ENCODE measurements around the gene GNG13. TPM values are rescaled to one million over a fixed set of nuclear protein-coding genes. Genes with fewer than 3 reads are reported as not detected.
A peak's percentile ranks its signal among the peaks of the same experiment; 100 is the strongest.

GNG13 gene
- polyA plus RNA-seq, 2 of the 4 experiments (the other 2 are of a cell fraction) = 0.09 TPM; not detected in 1

- POLR2A ChIA-PET = no interaction called here
- Histone ChIP-seq H3K27ac (no peak overlapping the region), H3K4me1 (peaks cover 3% of the 10 kb centered on the region; the same call in 1 of the 3 replicates), H3K4me2 (no peak overlapping the region), H3K4me3 (no peak overlapping the region), H3K9me3 (peaks cover 20% of the 10 kb centered on the region)
- ATAC-seq = no peak
- DNase-seq (ENCODE audit: low read depth in 1 of 2, low spot score in 1 of 2) = no peak
- 52% methylated on average over 13 of the region's 14 CpGs for WGBS (ENCODE audit: missing lambda C conversion rate)
- no peak for FAIRE-seq
- TF ChIP-seq HOXB5 (CRISPR knock-in tag; IDR thresholded peaks at IDR 0.05) (no peak), POLR2AphosphoS2 (conservative IDR thresholded peaks at IDR 0.05; ENCODE audit: low read length) (no peak), HDAC2 (IDR thresholded peaks at IDR 0.05) (no peak), BCL3 (IDR thresholded peaks at IDR 0.05) (no peak), ESRRA (IDR thresholded peaks at IDR 0.05; ENCODE audit: borderline replicate concordance, low read length) (no peak), USF2 (IDR thresholded peaks at IDR 0.05) (no peak), MAX (IDR thresholded peaks at IDR 0.05) (no peak)
- CTCF ChIA-PET = no interaction called here
Measured at GRCh38 chr16:833411-833810, 32.9 kb upstream of the GNG13 start.

GRCh38 chr16:832652-833336 lies 32.3 kb upstream of the GNG13 start:
- FAIRE-seq = no peak
- Histone ChIP-seq H3K9me3 (peaks cover 20% of the 10 kb centered on the region), H3K4me3 (no peak overlapping the region), H3K27ac (no peak overlapping the region), H3K4me1 (peaks cover 3% of the 10 kb centered on the region; the same call in 1 of the 3 replicates), H3K4me2 (no peak overlapping the region)
- 72% methylated on average over 10 of the region's 35 CpGs for WGBS (ENCODE audit: missing lambda C conversion rate)
- CTCF ChIA-PET = interaction anchor here (1.1 to 1.2 kb wide), 2 partner anchors 10 to 46 kb away, joined by 3 to 4 read pairs; no protein-coding TSS in a partner anchor
- no peak for DNase-seq (ENCODE audit: low read depth in 1 of 2, low spot score in 1 of 2)
- ATAC-seq = peak in 1 of 2 experiments; percentile 57; a peak in 3 of 6 replicates
- no peak for TF ChIP-seq RAD21 (conservative IDR thresholded peaks at IDR 0.05 in 1 of 2, IDR thresholded peaks at IDR 0.05 in 1 of 2)
- no peak for TF ChIP-seq RCOR1 (IDR thresholded peaks at IDR 0.05; ENCODE audit: low read depth, low read length)
- TF ChIP-seq FOXS1 (CRISPR knock-in tag; IDR thresholded peaks at IDR 0.05) = no peak
- TF ChIP-seq REST (IDR thresholded peaks at IDR 0.05) = no peak
- TF ChIP-seq CHD4 (IDR thresholded peaks at IDR 0.05; ENCODE audit: borderline replicate concordance) = no peak
- TF ChIP-seq EHMT2 (IDR thresholded peaks at IDR 0.05; ENCODE audit: low read depth) = no peak
- TF ChIP-seq POLR2AphosphoS2 (conservative IDR thresholded peaks at IDR 0.05; ENCODE audit: low read length) = no peak
- TF ChIP-seq RARB (CRISPR knock-in tag; IDR thresholded peaks at IDR 0.05) = no peak
- TF ChIP-seq MAX (IDR thresholded peaks at IDR 0.05) = no peak
- no peak for TF ChIP-seq EP300 (IDR thresholded peaks at IDR 0.05)
- POLR2A ChIA-PET = no interaction called here
